Colonic mucosa (tissue), 4 donors: ENCODE data around the gene GTPBP1. TPM values are rescaled to one million over a fixed set of nuclear protein-coding genes. Genes with fewer than 3 reads are reported as not detected.

Experiments used
- DNase-seq: peaks from one replicate; pipeline ENCODE4 v3.0.0-alpha.2; 2020
- H3K27ac ChIP-seq: fragments of 200-600 bp; one replicate; pipeline ENCODE4 v1.8.0; 2021
- H3K27me3 ChIP-seq: fragments of 200-600 bp; one replicate; pipeline ENCODE4 v1.8.0; 2021
- H3K36me3 ChIP-seq: fragments of 200-600 bp; one replicate; pipeline ENCODE4 v1.8.0; 2021
- H3K4me1 ChIP-seq: fragments of 200-600 bp; one replicate; pipeline ENCODE4 v1.8.0; 2021; ENCODE audit warnings: mild to moderate bottlenecking
- H3K4me3 ChIP-seq: fragments of 200-600 bp; one replicate; pipeline ENCODE4 v1.8.0; 2021
- H3K9ac ChIP-seq, 2 donors: one replicate each; pipeline ENCODE4 v1.7.0; 2013; ENCODE audit warnings: control low read depth in 2 of 2, low read depth in 2 of 2, low read length in 2 of 2
- H3K9me3 ChIP-seq: fragments of 200-600 bp; one replicate; pipeline ENCODE4 v1.8.0; 2021
- CTCF ChIP-seq: fragments of 200-600 bp; IDR thresholded peaks from one replicate; pipeline ENCODE4 v1.8.0; 2022; ENCODE audit warnings: antibody characterized with exemption, mild to moderate bottlenecking
- intact Hi-C: fragments of 100-400 bp; cut with DNase I; formaldehyde crosslinking; loops from one replicate; pipeline ENCODE4 v1.14.1; 2022
- total RNA-seq, 2 donors: library from RNA; stranded (reverse); fragmentation: NEBNext Ultra II Directional in 1 of 2; extraction: Animal tissue kit (Norgen Biotek cat#: 25700) in 1 of 2; gene quantifications; one replicate each; pipeline ENCODE4 v1.2.1, GENCODE V29; 2021
- donor health status: healthy.
- donor health status: DM: no; HTN: no; CAD: no.
- donor health status: DM: no; HTN: no; CAD: no.

GTPBP1 gene
- total RNA-seq, 2 donors from 2014 or later: 64.6 to 65.6 TPM

DNA sequence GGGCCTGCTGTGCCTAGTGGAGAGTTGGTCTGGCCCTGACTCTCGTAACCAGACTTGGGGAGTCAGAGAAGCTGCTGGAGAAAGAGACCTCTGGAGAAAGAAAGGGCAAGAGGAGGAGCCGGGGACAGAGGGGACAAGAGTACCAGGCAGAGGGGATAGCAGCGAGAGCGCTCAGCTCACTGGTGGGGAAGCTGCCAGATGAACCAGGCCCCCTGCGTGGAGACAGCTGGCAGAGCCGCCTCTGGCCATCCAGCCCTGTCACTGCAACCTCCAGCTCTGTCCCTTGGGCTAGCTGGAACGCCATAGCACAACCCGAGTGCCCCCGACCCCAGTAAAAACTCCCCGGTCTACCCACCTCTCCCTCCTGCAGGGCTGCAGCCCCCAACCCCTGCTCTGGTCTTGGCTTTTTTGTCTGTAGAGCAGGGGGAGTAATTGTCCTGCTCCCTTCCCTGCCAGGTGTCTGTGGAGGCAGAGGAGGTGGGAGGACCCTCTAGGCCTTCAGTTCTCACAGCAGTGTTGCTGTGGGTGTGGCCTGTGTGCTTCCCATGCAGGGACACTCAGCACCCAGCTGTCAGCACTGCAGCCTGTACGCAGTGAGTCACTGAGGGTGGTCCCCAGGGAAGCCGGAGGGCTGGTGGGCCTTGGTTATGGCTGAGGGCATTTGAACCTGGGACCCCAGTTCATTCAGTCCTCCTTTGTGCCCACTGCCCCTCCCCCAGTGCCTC, 54.9 kb downstream of the GTPBP1 start:
- Histone ChIP-seq H3K27me3 (no peaks in the 10 kb centered on the region), H3K9ac (no peak overlapping the region), H3K36me3 (no peaks in the 10 kb centered on the region), H3K4me3 (no peak overlapping the region), H3K4me1 (peaks cover 6% of the 10 kb centered on the region), H3K27ac (no peak overlapping the region), H3K9me3 (no peaks in the 10 kb centered on the region)
- no peak for DNase-seq
- intact Hi-C loops: loop anchor here (10.0 kb wide), 1 partner anchor 354 kb away; no protein-coding TSS in a partner anchor
- TF ChIP-seq CTCF: no peak

DNA sequence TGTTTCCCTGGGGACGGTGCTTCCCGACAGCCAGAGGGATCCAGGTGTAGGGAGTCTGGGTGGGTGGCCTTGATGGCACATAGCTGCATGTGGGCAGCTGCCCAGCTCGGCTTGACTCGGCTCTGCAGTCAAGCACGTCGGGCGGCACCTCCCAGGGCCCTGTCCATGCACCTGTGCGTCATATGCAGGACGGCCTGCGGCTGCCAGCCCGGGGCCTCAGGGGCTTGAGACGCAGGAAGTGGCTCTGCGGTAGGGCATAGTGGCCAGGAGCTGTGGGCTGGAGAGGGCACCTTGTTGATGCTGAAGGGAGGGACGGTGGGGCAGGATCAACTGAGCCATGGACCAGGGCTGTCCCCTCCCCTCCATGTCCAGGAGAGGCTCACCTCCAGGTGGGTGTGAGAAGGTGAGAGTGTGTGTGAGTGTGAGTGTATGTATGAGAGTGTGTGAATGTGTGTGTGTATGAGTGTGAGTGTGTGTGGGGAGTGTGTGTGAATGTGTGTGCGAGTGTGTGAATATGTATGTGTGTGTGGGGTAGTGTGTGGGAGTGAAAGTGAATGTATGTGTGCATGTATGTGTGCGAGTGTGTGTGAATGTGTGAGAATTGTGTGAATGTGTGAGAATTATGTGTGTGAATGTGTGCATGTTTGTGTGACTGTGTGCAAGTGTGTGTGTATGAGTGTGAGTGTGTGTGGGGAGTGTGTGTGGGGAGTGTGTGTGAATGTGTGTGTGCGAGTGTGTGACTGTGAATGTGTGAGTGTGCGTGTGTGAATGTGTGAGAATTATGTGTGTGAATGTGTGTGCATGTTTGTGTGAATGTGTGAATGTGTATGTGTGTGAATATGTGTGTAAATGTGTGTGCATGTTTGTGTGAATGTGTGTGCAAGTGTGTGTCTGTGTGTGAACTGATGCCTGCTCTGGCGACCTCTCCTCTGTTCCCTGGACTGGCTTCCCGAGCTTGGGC, 55.7 kb downstream of the GTPBP1 start:
- intact Hi-C loops: loop anchor here (10.0 kb wide), 1 partner anchor 353 kb away; no protein-coding TSS in a partner anchor
- Histone ChIP-seq H3K9ac (no peak overlapping the region), H3K4me1 (peaks cover 6% of the 10 kb centered on the region), H3K4me3 (no peak overlapping the region), H3K36me3 (no peaks in the 10 kb centered on the region), H3K27ac (no peak overlapping the region), H3K27me3 (no peaks in the 10 kb centered on the region), H3K9me3 (no peaks in the 10 kb centered on the region)
- no peak for DNase-seq
- TF ChIP-seq CTCF: no peak

GRCh38 chr22:38762551-38762983, 56.8 kb downstream of the GTPBP1 start:
- no peak overlapping the region for H3K9ac ChIP-seq
- intact Hi-C loops: loop anchor here (10.0 kb wide), 1 partner anchor 352 kb away; no protein-coding TSS in a partner anchor
- H3K4me1 ChIP-seq: no peaks in the 10 kb centered on the region
- no peak overlapping the region for H3K4me3 ChIP-seq
- no peak for TF ChIP-seq CTCF
- no peak for DNase-seq
- no peaks in the 10 kb centered on the region for H3K36me3 ChIP-seq
- H3K27ac ChIP-seq: no peak overlapping the region
- H3K9me3 ChIP-seq: no peaks in the 10 kb centered on the region
- H3K27me3 ChIP-seq: no peaks in the 10 kb centered on the region

DNA sequence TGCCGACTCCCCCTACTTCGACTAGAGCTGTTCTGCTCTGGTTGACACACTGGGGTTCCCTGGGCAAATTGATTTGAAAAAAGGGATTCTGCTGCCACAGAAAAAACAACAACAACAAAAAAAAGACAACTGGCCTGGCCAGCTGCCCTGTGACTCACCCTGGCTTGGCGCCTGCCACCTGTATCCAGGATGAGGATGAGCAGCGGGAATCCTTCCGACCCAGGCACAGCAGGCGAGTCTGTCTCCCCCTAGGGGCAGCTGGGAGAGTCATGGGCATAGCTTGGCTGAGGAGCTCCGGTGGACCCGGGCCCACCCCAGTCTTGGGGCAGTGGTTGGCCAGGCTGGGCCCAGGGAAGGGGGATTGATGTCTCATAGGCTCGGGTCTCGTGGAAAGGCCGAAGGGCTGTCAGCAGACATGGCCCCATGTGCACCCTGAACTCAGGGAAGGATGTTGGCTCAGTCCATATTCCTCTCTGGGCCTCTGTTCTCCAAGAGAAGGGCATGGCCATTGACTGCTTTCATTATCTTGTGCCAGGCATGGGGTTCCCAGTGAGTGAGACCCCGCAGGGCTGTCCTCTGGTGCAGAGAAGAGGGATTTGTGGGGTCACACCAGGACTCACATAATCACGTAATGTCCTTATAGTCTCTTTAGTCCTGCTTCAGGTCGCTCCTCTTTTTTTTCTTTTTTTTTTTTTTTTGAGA, 60.5 kb downstream of the GTPBP1 start:
- DNase-seq: peak; percentile 77
- H3K4me3 ChIP-seq: no peak overlapping the region
- no peaks in the 10 kb centered on the region for H3K4me1 ChIP-seq
- H3K36me3 ChIP-seq: no peaks in the 10 kb centered on the region
- intact Hi-C loops: loop anchor here (2.0 to 10.0 kb wide), 3 partner anchors 33 to 349 kb away; no protein-coding TSS in a partner anchor
- peak; percentile 77 for TF ChIP-seq CTCF
- H3K27me3 ChIP-seq: no peaks in the 10 kb centered on the region
- no peak overlapping the region for H3K27ac ChIP-seq
- H3K9ac ChIP-seq: no peak overlapping the region
- no peaks in the 10 kb centered on the region for H3K9me3 ChIP-seq

- H3K9me3 ChIP-seq: no peaks in the 10 kb centered on the region
- DNase-seq: no peak
- intact Hi-C loops: loop anchor here (2.0 to 10.0 kb wide), 3 partner anchors 35 to 347 kb away; no protein-coding TSS in a partner anchor
- H3K9ac ChIP-seq: no peak overlapping the region
- H3K27ac ChIP-seq: no peak overlapping the region
- TF ChIP-seq CTCF: no peak
- no peaks in the 10 kb centered on the region for H3K4me1 ChIP-seq
- no peaks in the 10 kb centered on the region for H3K27me3 ChIP-seq
- H3K4me3 ChIP-seq: no peak overlapping the region
- H3K36me3 ChIP-seq: no peaks in the 10 kb centered on the region
Observed at GRCh38 chr22:38767313-38767712, 61.6 kb downstream of the GTPBP1 start.
